ENCODE data around the gene LDHD.
"Not testable (repeated sequence)": the region's sequence is repeated elsewhere in the genome, so short reads cannot be mapped to it uniquely, and the experiment has no call there.

Gene LDHD

GRCh38 chr16:75097941-75098901 is 18.4 kb downstream of the LDHD start:
- DNase-seq, result no peak

- no peak for DNase-seq
Observed at GRCh38 chr16:75097191-75097761, 19.3 kb downstream of the LDHD start.

- no peak for DNase-seq
Observed at GRCh38 chr16:75096656-75097055, 19.9 kb downstream of the LDHD start.

- DNase-seq, result no peak
Observed at GRCh38 chr16:75095204-75095621, 21.4 kb downstream of the LDHD start.

- no peak for DNase-seq
Observed at GRCh38 chr16:75093598-75094540, 22.7 kb downstream of the LDHD start.

- no peak for DNase-seq
Observed at GRCh38 chr16:75092777-75093176, 23.8 kb downstream of the LDHD start.

- not testable (repeated sequence) for DNase-seq
Observed at GRCh38 chr16:75091619-75092018, 25.0 kb downstream of the LDHD start.

- not testable (repeated sequence) for DNase-seq
Observed at GRCh38 chr16:75090899-75091298, 25.7 kb downstream of the LDHD start.

GRCh38 chr16:75089486-75090202 is 26.9 kb downstream of the LDHD start:
- no peak for DNase-seq

- no peak for DNase-seq
Observed at GRCh38 chr16:75088934-75089333, 27.6 kb downstream of the LDHD start.

GRCh38 chr16:75088216-75088615 is 28.4 kb downstream of the LDHD start:
- DNase-seq, result no peak

GRCh38 chr16:75087375-75087979 is 29.1 kb downstream of the LDHD start:
- no peak for DNase-seq

GRCh38 chr16:75086688-75087374 is 29.7 kb downstream of the LDHD start:
- no peak for DNase-seq

- no peak for DNase-seq
Observed at GRCh38 chr16:75086281-75086680, 30.3 kb downstream of the LDHD start.

GRCh38 chr16:75085556-75085955 is 31.0 kb downstream of the LDHD start:
- DNase-seq, result no peak

- DNase-seq, result no peak
Observed at GRCh38 chr16:75083813-75084212, 32.8 kb downstream of the LDHD start.

- DNase-seq, result no peak
Observed at GRCh38 chr16:75081179-75081859, 35.3 kb downstream of the LDHD start.

GRCh38 chr16:75080205-75081029 is 36.2 kb downstream of the LDHD start:
- DNase-seq, result no peak

- no peak for DNase-seq
Observed at GRCh38 chr16:75079346-75079926, 37.1 kb downstream of the LDHD start.

Measured in cerebellar nuclear complex (tissue), 1 donor.